ENCODE results near the gene VTI1B.

DNA sequence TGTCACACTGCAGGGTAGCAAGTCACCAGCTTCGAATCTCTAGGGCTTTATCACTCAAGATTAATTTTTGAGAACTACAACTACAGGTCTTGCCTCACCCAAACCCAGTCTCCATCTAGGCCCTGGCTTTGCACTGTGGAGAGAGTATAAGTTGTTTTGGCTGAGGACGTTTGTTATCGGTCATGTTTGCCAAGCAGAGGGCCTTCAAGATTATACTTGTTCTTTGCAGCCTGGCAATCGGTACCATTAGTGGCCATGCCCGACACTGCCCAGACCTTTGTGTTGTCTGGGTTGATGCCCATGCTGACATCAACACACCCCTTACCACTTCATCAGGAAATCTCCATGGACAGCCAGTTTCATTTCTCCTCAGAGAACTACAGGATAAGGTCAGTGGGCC lies 29.0 kb downstream of the VTI1B start:
- TF ChIP-seq POLR2A (IDR thresholded peaks at IDR 0.05): no peak
- TF ChIP-seq, protein P1, sequence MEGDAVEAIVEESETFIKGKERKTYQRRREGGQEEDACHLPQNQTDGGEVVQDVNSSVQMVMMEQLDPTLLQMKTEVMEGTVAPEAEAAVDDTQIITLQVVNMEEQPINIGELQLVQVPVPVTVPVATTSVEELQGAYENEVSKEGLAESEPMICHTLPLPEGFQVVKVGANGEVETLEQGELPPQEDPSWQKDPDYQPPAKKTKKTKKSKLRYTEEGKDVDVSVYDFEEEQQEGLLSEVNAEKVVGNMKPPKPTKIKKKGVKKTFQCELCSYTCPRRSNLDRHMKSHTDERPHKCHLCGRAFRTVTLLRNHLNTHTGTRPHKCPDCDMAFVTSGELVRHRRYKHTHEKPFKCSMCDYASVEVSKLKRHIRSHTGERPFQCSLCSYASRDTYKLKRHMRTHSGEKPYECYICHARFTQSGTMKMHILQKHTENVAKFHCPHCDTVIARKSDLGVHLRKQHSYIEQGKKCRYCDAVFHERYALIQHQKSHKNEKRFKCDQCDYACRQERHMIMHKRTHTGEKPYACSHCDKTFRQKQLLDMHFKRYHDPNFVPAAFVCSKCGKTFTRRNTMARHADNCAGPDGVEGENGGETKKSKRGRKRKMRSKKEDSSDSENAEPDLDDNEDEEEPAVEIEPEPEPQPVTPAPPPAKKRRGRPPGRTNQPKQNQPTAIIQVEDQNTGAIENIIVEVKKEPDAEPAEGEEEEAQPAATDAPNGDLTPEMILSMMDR (IDR thresholded peaks at IDR 0.05): no peak
